K562 (cell line): ENCODE measurements around the gene E2F1. TPM values are rescaled to one million over a fixed set of nuclear protein-coding genes. Genes with fewer than 3 reads are reported as not detected.

Experiments
- ATAC-seq: fragments of 200-7000 bp; cut with Tn5 transposase; 3 replicates; pipeline ENCODE4 v1.9.1; 2020; ENCODE audit warnings: moderate library complexity
- BruUV-seq: library from RNA; stranded (reverse); fragments of 400-500 nt; replicated peaks from 2 replicates; lab custom pipeline; 2021; lab: Mats Ljungman, UMichigan
- CTCF ChIA-PET: fragments of 300-600 bp; formaldehyde crosslinking; extraction: SDS; loops from one replicate; lab custom pipeline; 2021; ENCODE audit warnings: low intra/inter-chr PET ratio; lab: Yijun Ruan, JAX
- POLR2A ChIA-PET: fragments of 300-600, 350-650 bp; sonication (Branson Sonifier 250); formaldehyde crosslinking; extraction: SDS; loops from one replicate; lab custom pipeline; 2021; ENCODE audit warnings: antibody characterized with exemption, inconsistent platforms; lab: Yijun Ruan, JAX
- DNase-seq, 4 experiments: peaks; one replicate each; pipeline versions ENCODE4 v3.0.0 to v3.0.0-alpha.2; 2011 to 2018; ENCODE audit warnings: low spot score in 3 of 4, mixed read lengths in 3 of 4; ENCODE audit errors: extremely low read depth in 1 of 4
- FAIRE-seq: peaks from 2 replicates; lab custom pipeline; 2011; peaks lifted over from hg19 to GRCh38; lab: Jason Lieb, UNC
- H2AFZ ChIP-seq: 2 replicates; pipeline ENCODE4 v1.6.0; 2011; ENCODE audit warnings: low read depth, low read length, control low read depth, inconsistent platforms
- H3K27ac ChIP-seq: fragments of 200-600 bp; 3 replicates; pipeline ENCODE4 v1.8.0; 2011; ENCODE audit warnings: low read depth, mild to moderate bottlenecking, control low read depth, inconsistent platforms, low read length, moderate library complexity, mixed read lengths; ENCODE audit errors: extremely low read depth
- H3K27me3 ChIP-seq, 2 experiments: fragments of 300-600 bp in 1 of 2; 2 replicates in 1 of 2; 3 replicates in 1 of 2; pipeline versions ENCODE4 v1.6.0 to v1.8.0; 2011; ENCODE audit warnings: inconsistent platforms in 2 of 2, low read length in 2 of 2, mild to moderate bottlenecking in 1 of 2, mixed read lengths in 1 of 2, moderate library complexity in 1 of 2; ENCODE audit not compliant: control insufficient read depth in 2 of 2, insufficient read depth in 2 of 2
- H3K36me3 ChIP-seq: fragments of 300-600 bp; 3 replicates; pipeline ENCODE4 v1.8.0; 2011; ENCODE audit warnings: mild to moderate bottlenecking, low read length, inconsistent platforms; ENCODE audit not compliant: control insufficient read depth, insufficient read depth
- H3K4me1 ChIP-seq, 2 experiments: fragments of 200-600 bp in 1 of 2; replicated peaks in 1 of 2; 2 replicates in 1 of 2; 3 replicates in 1 of 2; pipeline versions ENCODE4 v1.5.1 to v1.8.0; 2011; ENCODE audit warnings: inconsistent platforms in 2 of 2, low read length in 2 of 2, mild to moderate bottlenecking in 1 of 2, mixed read lengths in 1 of 2, moderate library complexity in 1 of 2; ENCODE audit not compliant: control insufficient read depth in 2 of 2, insufficient read depth in 2 of 2
- H3K4me2 ChIP-seq: 2 replicates; pipeline ENCODE4 v1.6.1; 2011; ENCODE audit warnings: low read length, control low read depth, inconsistent platforms, mixed read lengths; ENCODE audit not compliant: insufficient read depth
- H3K4me3 ChIP-seq: fragments of 200-600 bp; sonication (generic), shearing (Covaris generic); 2 replicates; pipeline ENCODE4 v1.5.1; 2016; ENCODE audit warnings: control low read depth, inconsistent platforms
- H3K79me2 ChIP-seq: fragments of 200-600 bp; 3 replicates; pipeline ENCODE4 v1.8.0; 2011; ENCODE audit warnings: low read length, inconsistent platforms; ENCODE audit not compliant: control insufficient read depth, insufficient read depth
- H3K9ac ChIP-seq, 2 experiments: 2 replicates each; pipeline versions ENCODE4 v1.6.0 to v1.6.1; 2011; ENCODE audit warnings: low read depth in 2 of 2, low read length in 2 of 2, control low read depth in 1 of 2, inconsistent platforms in 1 of 2, mild to moderate bottlenecking in 1 of 2, mixed read lengths in 1 of 2; ENCODE audit not compliant: insufficient read depth in 1 of 2
- H3K9me1 ChIP-seq: one replicate; pipeline ENCODE4 v1.6.0; 2011; ENCODE audit warnings: inconsistent platforms, mild to moderate bottlenecking, low read length, moderate library complexity; ENCODE audit not compliant: control insufficient read depth, insufficient read depth
- H3K9me3 ChIP-seq: replicated peaks from 2 replicates; pipeline ENCODE4 v1.5.1; 2011; ENCODE audit warnings: low read depth, low read length, inconsistent platforms; ENCODE audit not compliant: control insufficient read depth, insufficient read depth
- H4K20me1 ChIP-seq: replicated peaks from 2 replicates; pipeline ENCODE4 v1.6.1; 2011; ENCODE audit warnings: low read length, inconsistent platforms, mixed read lengths; ENCODE audit not compliant: control insufficient read depth, insufficient read depth
- CEBPG ChIP-seq, 3 experiments: fragments of 200-800 bp in 1 of 3; sonication (Bioruptor generic) in 1 of 3; sonication (generic) in 1 of 3; formaldehyde crosslinking in 1 of 3; IDR thresholded peaks in 2 of 3; conservative IDR thresholded peaks in 1 of 3; 2 replicates each; pipeline versions ENCODE4 v1.6.1 to v1.8.0; 2016 to 2022; ENCODE audit warnings: missing compliant biosample characterization in 2 of 3, missing genetic modification characterization in 2 of 3, mild to moderate bottlenecking in 1 of 3, missing genetic modification reagents in 1 of 3
- ETV5 ChIP-seq: sonication (generic); formaldehyde crosslinking; IDR thresholded peaks from 2 replicates; pipeline ENCODE4 v1.4.0; 2020; ENCODE audit warnings: low read depth, mild to moderate bottlenecking, missing genetic modification reagents
- RCOR1 ChIP-seq, 2 experiments: IDR thresholded peaks; 2 replicates each; pipeline ENCODE4 v1.6.1; 2012; ENCODE audit warnings: low read depth in 2 of 2, low read length in 2 of 2, borderline replicate concordance in 1 of 2, improper control_type of control experiment in 1 of 2
- SETDB1 ChIP-seq: IDR thresholded peaks from one replicate; pipeline ENCODE4 v1.6.1; 2012; ENCODE audit warnings: low read length, control low read depth, inconsistent platforms
- TCF3 ChIP-seq: sonication (generic); formaldehyde crosslinking; IDR thresholded peaks from 2 replicates; pipeline ENCODE4 v1.4.0; 2020; ENCODE audit warnings: mild to moderate bottlenecking, missing genetic modification reagents
- U2AF1 ChIP-seq: fragments of 200-400 bp; formaldehyde crosslinking; optimal IDR thresholded peaks from 2 replicates; pipeline ENCODE3; 2017; ENCODE audit warnings: mild to moderate bottlenecking, low read depth, low read length, moderate library complexity
- ZFP36 ChIP-seq: fragments of 150-350 bp; IDR thresholded peaks from 2 replicates; pipeline ENCODE4 v1.6.1; 2018; ENCODE audit warnings: low read length, low read depth; ENCODE audit not compliant: partially characterized antibody
- WGBS: fragments of 100-300 bp; shearing (Covaris generic); methylation state at CpG from one replicate; pipeline ENCODE4 v1.1.6; 2016; ENCODE audit warnings: low coverage, mixed read lengths; ENCODE audit not compliant: insufficient coverage; ENCODE audit errors: missing lambda C conversion rate; 5-methylcytosine and 5-hydroxymethylcytosine counted together
- in situ Hi-C: fragments of 300-500 bp; cut with MboI; formaldehyde crosslinking; loops from 4 replicates; pipeline ENCODE4 v1.15.0; 2018; ENCODE audit warnings: inconsistent platforms, mixed read lengths
- intact Hi-C: fragments of 100-400 bp; cut with micrococcal nuclease; formaldehyde crosslinking; loops from 2 replicates; pipeline ENCODE4 v1.14.2; 2022
- polyA plus RNA-seq, 8 experiments: library from polyadenylated mRNA; depleted of rRNA in 4 of 8; stranded (reverse) in 5 of 8; unstranded in 3 of 8; fragments of >200 nt; fragmentation: Nextera tagmentation in 2 of 8; fragmentation: Illumina TruSeq in 1 of 8; extraction: Ambion mirVana in 2 of 8; extraction: Trizol in 1 of 8; gene quantifications; 2 replicates each; pipeline versions ENCODE4 v1.2.1 to v1.2.3, GENCODE V29; 2011 to 2014; ENCODE audit warnings: inconsistent platforms in 1 of 8, missing spikeins in 1 of 8
- total RNA-seq, 7 experiments: library from RNA; depleted of rRNA in 6 of 7; stranded (reverse); fragments of >200 nt in 6 of 7; fragmentation: Illumina TruSeq in 2 of 7; extraction: Trizol in 2 of 7; gene quantifications; 2 replicates each; pipeline versions ENCODE4 v1.2.1 to v1.2.3, GENCODE V29; 2011 to 2021; ENCODE audit warnings: low replicate concordance in 1 of 7
- TF ChIP-seq, protein P1 (sequence below): fragments of 450-650 bp; formaldehyde crosslinking; IDR thresholded peaks from 2 replicates; pipeline ENCODE4 v1.4.0; 2020; ENCODE audit warnings: mild to moderate bottlenecking, moderate library complexity
- TF ChIP-seq, protein P2 (sequence below): sonication (generic); formaldehyde crosslinking; IDR thresholded peaks from 2 replicates; pipeline ENCODE4 v1.8.0; 2022; ENCODE audit warnings: missing genetic modification reagents, mild to moderate bottlenecking, moderate library complexity, borderline replicate concordance
- TF ChIP-seq, protein P3 (sequence below): sonication (generic); formaldehyde crosslinking; IDR thresholded peaks from 2 replicates; pipeline ENCODE4 v1.8.1; 2022; ENCODE audit warnings: missing genetic modification reagents
- TF ChIP-seq, protein P4 (sequence below): fragments of 250-450 bp; sonication (Bioruptor Pico); IDR thresholded peaks from 2 replicates; pipeline ENCODE4 v1.5.0; 2020; ENCODE audit warnings: mild to moderate bottlenecking, borderline replicate concordance

Gene E2F1
- total and polyA plus RNA-seq, 9 of the 15 experiments (the other 6 are each of a cell fraction or from before 2014, with no cell fraction given) = 0.14 to 30.6 (median 13.1) TPM

DNA sequence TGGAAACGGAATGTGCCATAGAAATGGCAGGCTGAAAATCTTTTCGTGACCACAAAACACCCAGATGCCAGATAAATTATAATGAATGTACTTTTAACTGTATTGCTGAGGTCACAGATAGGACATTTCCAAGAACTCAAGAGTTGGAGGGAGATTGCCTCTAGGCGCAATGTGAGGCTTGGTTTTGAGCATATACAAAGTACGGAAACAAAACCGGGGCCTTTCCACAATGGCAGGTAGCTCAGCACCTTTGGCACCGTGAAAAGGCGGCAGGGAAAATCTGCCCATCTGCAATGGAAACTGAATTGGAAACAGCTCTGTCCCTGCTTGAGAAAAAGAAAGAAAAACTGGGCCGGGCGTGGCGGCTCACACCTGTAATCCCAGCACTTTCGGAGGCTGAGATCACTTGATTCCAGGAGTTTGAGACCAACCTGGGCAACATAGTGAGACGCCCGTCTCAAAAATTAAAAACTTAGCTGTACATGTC lies 34.6 kb downstream of the E2F1 start (continued):
- TF ChIP-seq, protein P1, sequence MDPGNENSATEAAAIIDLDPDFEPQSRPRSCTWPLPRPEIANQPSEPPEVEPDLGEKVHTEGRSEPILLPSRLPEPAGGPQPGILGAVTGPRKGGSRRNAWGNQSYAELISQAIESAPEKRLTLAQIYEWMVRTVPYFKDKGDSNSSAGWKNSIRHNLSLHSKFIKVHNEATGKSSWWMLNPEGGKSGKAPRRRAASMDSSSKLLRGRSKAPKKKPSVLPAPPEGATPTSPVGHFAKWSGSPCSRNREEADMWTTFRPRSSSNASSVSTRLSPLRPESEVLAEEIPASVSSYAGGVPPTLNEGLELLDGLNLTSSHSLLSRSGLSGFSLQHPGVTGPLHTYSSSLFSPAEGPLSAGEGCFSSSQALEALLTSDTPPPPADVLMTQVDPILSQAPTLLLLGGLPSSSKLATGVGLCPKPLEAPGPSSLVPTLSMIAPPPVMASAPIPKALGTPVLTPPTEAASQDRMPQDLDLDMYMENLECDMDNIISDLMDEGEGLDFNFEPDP = no peak
- TF ChIP-seq ZFP36 = no peak
- peak in 1 of 2 experiments; percentile 77; a peak in 2 of 4 replicates for TF ChIP-seq RCOR1 (IDR thresholded peaks at IDR 0.05; ENCODE audit: borderline replicate concordance in 1 of 2, low read depth in 2 of 2, low read length in 2 of 2)
- TF ChIP-seq ETV5 (CRISPR knock-in tag) = no peak
- peak; percentile 42 for TF ChIP-seq TCF3 (CRISPR knock-in tag)
- TF ChIP-seq, all 486 proteins: peak for 9

DNA sequence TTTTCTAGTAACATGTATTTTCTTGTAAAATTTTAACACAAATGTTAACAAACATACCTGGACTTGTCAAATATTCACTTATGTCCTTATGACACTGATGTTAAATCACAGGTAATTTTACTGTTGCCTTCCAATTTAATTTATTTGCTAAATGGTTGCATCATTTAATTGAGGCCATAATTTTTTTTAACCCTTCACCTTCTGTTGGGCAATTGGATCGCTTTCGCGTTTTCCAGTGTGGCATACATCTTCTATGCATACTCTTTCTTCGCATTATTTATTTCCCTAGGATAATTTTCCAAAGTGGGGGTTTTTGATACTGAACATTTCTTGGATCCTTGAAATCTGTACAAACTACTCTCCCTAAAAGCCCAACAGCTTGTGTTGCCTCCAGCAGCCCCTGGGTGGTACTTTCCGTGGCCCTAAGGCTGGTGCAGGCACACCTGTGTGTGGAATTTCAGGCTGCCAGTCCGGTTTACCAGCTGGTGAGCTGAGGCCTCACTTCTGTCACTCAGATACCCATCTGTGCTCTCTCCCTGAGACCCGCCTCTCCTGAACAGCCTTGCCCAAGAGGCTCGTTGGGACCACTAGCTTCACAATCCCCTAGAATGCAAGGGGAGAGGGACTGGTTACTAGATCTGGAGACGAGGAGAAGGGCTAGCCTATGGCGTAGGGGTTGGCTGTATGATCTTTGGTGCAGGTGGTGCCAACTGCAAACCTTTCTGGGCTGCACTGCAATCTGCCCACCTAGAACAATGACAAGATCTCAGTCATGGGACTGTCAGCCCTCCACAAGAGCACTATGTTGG lies 35.2 kb downstream of the E2F1 start:
- DNase-seq (no peak), ATAC-seq (no peak), FAIRE-seq (no peak)
- BruUV-seq = no TSS peak
- H3K9me1 ChIP-seq = peaks cover 9% of the 10 kb centered on the region
- H2AFZ ChIP-seq = no peak overlapping the region
- H4K20me1 ChIP-seq = peaks cover 22% of the 10 kb centered on the region
- POLR2A ChIA-PET = interaction anchor here (0.6 to 1.5 kb wide), 2 partner anchors 82 to 300 kb away, joined by 3 to 4 read pairs; no protein-coding TSS in a partner anchor
- H3K4me2 ChIP-seq = no peak overlapping the region
- no peaks in the 10 kb centered on the region; the same call in 1 of the 2 replicates for H3K9me3 ChIP-seq
- 52% methylated on average over 10 of the region's 10 CpGs for WGBS
- no peak overlapping the region; a peak in 1 of 4 replicates for H3K9ac ChIP-seq
- H3K27me3 ChIP-seq = no peaks in the 10 kb centered on the region
- CTCF ChIA-PET = no interaction called here
- in situ Hi-C loops = loop anchor here (5.0 to 10.0 kb wide), 2 partner anchors 199 to 236 kb away; no protein-coding TSS in a partner anchor
- intact Hi-C loops = loop anchor here (5.0 kb wide), 1 partner anchor 249 kb away; the partner anchor contains the start of gene CDK5RAP1
- no peaks in the 10 kb centered on the region for H3K79me2 ChIP-seq
- H3K4me3 ChIP-seq = no peak overlapping the region
- H3K36me3 ChIP-seq = no peaks in the 10 kb centered on the region
- no peak overlapping the region for H3K27ac ChIP-seq
- peaks cover 6 to 29% of the 10 kb centered on the region in 2 experiments; a peak in 3 of 5 replicates for H3K4me1 ChIP-seq
- TF ChIP-seq CEBPG (CRISPR knock-in tag; IDR thresholded peaks at IDR 0.05) (no peak), CEBPG (tag; conservative IDR thresholded peaks at IDR 0.05 in 1 of 2, IDR thresholded peaks at IDR 0.05 in 1 of 2) (peak; percentile 45 to 53), SETDB1 (no peak), U2AF1 (no peak)
- TF ChIP-seq, protein P2, sequence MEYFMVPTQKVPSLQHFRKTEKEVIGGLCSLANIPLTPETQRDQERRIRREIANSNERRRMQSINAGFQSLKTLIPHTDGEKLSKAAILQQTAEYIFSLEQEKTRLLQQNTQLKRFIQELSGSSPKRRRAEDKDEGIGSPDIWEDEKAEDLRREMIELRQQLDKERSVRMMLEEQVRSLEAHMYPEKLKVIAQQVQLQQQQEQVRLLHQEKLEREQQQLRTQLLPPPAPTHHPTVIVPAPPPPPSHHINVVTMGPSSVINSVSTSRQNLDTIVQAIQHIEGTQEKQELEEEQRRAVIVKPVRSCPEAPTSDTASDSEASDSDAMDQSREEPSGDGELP = no peak
- TF ChIP-seq, protein P3, sequence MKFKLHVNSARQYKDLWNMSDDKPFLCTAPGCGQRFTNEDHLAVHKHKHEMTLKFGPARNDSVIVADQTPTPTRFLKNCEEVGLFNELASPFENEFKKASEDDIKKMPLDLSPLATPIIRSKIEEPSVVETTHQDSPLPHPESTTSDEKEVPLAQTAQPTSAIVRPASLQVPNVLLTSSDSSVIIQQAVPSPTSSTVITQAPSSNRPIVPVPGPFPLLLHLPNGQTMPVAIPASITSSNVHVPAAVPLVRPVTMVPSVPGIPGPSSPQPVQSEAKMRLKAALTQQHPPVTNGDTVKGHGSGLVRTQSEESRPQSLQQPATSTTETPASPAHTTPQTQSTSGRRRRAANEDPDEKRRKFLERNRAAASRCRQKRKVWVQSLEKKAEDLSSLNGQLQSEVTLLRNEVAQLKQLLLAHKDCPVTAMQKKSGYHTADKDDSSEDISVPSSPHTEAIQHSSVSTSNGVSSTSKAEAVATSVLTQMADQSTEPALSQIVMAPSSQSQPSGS (CRISPR knock-in tag) = no peak
- TF ChIP-seq, protein P4, sequence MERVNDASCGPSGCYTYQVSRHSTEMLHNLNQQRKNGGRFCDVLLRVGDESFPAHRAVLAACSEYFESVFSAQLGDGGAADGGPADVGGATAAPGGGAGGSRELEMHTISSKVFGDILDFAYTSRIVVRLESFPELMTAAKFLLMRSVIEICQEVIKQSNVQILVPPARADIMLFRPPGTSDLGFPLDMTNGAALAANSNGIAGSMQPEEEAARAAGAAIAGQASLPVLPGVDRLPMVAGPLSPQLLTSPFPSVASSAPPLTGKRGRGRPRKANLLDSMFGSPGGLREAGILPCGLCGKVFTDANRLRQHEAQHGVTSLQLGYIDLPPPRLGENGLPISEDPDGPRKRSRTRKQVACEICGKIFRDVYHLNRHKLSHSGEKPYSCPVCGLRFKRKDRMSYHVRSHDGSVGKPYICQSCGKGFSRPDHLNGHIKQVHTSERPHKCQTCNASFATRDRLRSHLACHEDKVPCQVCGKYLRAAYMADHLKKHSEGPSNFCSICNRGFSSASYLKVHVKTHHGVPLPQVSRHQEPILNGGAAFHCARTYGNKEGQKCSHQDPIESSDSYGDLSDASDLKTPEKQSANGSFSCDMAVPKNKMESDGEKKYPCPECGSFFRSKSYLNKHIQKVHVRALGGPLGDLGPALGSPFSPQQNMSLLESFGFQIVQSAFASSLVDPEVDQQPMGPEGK (CRISPR knock-in tag) = no peak
